Panc1 (cell line): ENCODE measurements around the gene MAT2B. TPM values are rescaled to one million over a fixed set of nuclear protein-coding genes. Genes with fewer than 3 reads are reported as not detected.
"Not testable (repeated sequence)": the region's sequence is repeated elsewhere in the genome, so short reads cannot be mapped to it uniquely, and the experiment has no call there.

Source experiments
- ATAC-seq: fragments of 200-7000 bp; cut with Tn5 transposase; 2 replicates; pipeline ENCODE4 v1.9.1; 2020; ENCODE audit warnings: mild to moderate bottlenecking, moderate library complexity
- BruUV-seq: library from RNA; stranded (reverse); fragments of 400-500 nt; replicated peaks from 2 replicates; lab custom pipeline; 2021; lab: Mats Ljungman, UMichigan
- CTCF ChIA-PET: fragments of 300-600 bp; sonication (Branson Sonifier 250); formaldehyde crosslinking; loops from one replicate; lab custom pipeline; 2022; ENCODE audit warnings: antibody characterized with exemption; lab: Charles Lee
- POLR2A ChIA-PET: fragments of 300-600 bp; sonication (Branson Sonifier 250); formaldehyde crosslinking; loops from one replicate; lab custom pipeline; 2022; ENCODE audit warnings: antibody characterized with exemption; lab: Charles Lee
- DNase-seq: peaks from one replicate; pipeline ENCODE4 v3.0.0-alpha.2; 2010; ENCODE audit warnings: low read depth, low spot score
- H3K27ac ChIP-seq: 2 replicates; pipeline ENCODE4 v1.5.1; 2011; ENCODE audit warnings: mild to moderate bottlenecking, low read length, inconsistent platforms
- H3K27me3 ChIP-seq: fragments of 200-500 bp; sonication (Bioruptor generic); 2 replicates; pipeline ENCODE4 v1.6.0; 2014; ENCODE audit warnings: low read length, inconsistent platforms; ENCODE audit not compliant: control insufficient read depth, insufficient read depth
- H3K36me3 ChIP-seq: fragments of 200-500 bp; sonication (Bioruptor generic); 2 replicates; pipeline ENCODE4 v1.5.1; 2014; ENCODE audit warnings: inconsistent platforms, mild to moderate bottlenecking, low read length, moderate library complexity; ENCODE audit not compliant: control insufficient read depth, insufficient read depth
- H3K4me1 ChIP-seq: 2 replicates; pipeline ENCODE4 v1.5.1; 2011; ENCODE audit warnings: inconsistent platforms, mild to moderate bottlenecking, low read length, moderate library complexity; ENCODE audit not compliant: control insufficient read depth, insufficient read depth
- H3K4me3 ChIP-seq, 2 experiments: 2 replicates each; pipeline ENCODE4 v1.5.1; 2011 to 2012; ENCODE audit warnings: low read depth in 2 of 2, low read length in 2 of 2, mild to moderate bottlenecking in 2 of 2, inconsistent platforms in 1 of 2, moderate library complexity in 1 of 2
- H3K9me3 ChIP-seq: fragments of 200-500 bp; sonication (Bioruptor generic); 2 replicates; pipeline ENCODE4 v1.5.1; 2014; ENCODE audit warnings: low read depth, mild to moderate bottlenecking, inconsistent platforms, low read length, moderate library complexity; ENCODE audit not compliant: control insufficient read depth, insufficient read depth
- POLR2AphosphoS5 ChIP-seq: IDR thresholded peaks from 2 replicates; pipeline ENCODE4 v1.6.1; 2012; ENCODE audit warnings: mild to moderate bottlenecking, low read depth, low read length, moderate library complexity
- SIN3A ChIP-seq: IDR thresholded peaks from 2 replicates; pipeline ENCODE4 v1.6.1; 2012; ENCODE audit warnings: low read depth, mild to moderate bottlenecking, low read length, moderate library complexity, borderline replicate concordance; ENCODE audit not compliant: insufficient read depth
- TCF7L2 ChIP-seq: IDR thresholded peaks from 2 replicates; pipeline ENCODE4 v1.6.1; 2011; ENCODE audit warnings: mild to moderate bottlenecking, low read depth, low read length, inconsistent platforms
- in situ Hi-C: cut with HindIII; loops from 2 replicates; pipeline ENCODE4 v1.10.0; 2016; ENCODE audit warnings: low sequenced_read_pairs, low pct_unique_long_range_greater_than_20kb
- intact Hi-C: fragments of 100-400 bp; cut with micrococcal nuclease; formaldehyde crosslinking; loops from one replicate; pipeline ENCODE4 v1.10.0; 2022; ENCODE audit not compliant: unreplicated experiment
- total RNA-seq: library from RNA; stranded (reverse); gene quantifications from one replicate; pipeline ENCODE4 v1.2.1, GENCODE V29; 2021; ENCODE audit not compliant: unreplicated experiment
- TF ChIP-seq, protein P1 (sequence below), 2 experiments: IDR thresholded peaks; 2 replicates each; pipeline ENCODE4 v1.6.1; 2011 to 2012; ENCODE audit warnings: low read depth in 2 of 2, control low read depth in 1 of 2, low read length in 1 of 2, mild to moderate bottlenecking in 1 of 2, moderate library complexity in 1 of 2; ENCODE audit not compliant: insufficient read depth in 1 of 2
- TF ChIP-seq, protein P2 (sequence below): fragments of 450-650 bp; IDR thresholded peaks from 2 replicates; pipeline ENCODE4 v1.5.1; 2017; ENCODE audit warnings: mild to moderate bottlenecking

Gene MAT2B
- total RNA-seq, 1 experiment from 2014 or later: 52.1 TPM

DNA sequence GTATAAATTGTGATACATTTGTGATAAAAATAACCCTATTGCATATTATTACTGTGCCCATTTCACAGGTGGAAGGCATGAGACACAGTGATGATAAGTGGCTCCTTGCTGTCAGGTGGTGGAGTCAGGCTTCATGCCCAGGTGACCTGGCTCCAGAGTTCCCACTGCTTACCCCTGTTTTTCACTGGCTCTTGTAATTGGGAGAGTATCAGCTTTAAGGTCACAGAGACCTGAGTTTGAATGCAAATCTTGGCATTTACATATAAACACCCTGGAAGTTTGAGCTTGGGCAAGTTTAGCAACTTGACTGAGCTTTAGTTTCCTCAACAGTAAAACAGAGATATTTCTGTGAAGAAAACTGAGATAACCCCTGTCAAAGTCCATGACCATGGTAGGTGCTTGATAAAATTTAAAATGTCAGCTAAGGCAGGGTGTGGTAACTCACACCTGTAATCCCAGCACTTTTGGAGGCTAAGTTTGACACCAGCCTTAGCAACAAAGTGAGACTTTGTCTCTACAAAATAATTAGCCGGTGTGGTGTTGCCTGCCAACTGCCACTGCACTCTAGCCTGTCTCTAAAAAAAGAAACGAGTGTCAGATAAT lies 29.2 kb downstream of the MAT2B start:
- H3K4me1 ChIP-seq: no peaks in the 10 kb centered on the region
- intact Hi-C loops: no loop called here
- no peak overlapping the region for H3K4me3 ChIP-seq
- no peak for ATAC-seq
- TF ChIP-seq POLR2AphosphoS5 (no peak), SIN3A (no peak), TCF7L2 (no peak)
- TF ChIP-seq, protein P1, sequence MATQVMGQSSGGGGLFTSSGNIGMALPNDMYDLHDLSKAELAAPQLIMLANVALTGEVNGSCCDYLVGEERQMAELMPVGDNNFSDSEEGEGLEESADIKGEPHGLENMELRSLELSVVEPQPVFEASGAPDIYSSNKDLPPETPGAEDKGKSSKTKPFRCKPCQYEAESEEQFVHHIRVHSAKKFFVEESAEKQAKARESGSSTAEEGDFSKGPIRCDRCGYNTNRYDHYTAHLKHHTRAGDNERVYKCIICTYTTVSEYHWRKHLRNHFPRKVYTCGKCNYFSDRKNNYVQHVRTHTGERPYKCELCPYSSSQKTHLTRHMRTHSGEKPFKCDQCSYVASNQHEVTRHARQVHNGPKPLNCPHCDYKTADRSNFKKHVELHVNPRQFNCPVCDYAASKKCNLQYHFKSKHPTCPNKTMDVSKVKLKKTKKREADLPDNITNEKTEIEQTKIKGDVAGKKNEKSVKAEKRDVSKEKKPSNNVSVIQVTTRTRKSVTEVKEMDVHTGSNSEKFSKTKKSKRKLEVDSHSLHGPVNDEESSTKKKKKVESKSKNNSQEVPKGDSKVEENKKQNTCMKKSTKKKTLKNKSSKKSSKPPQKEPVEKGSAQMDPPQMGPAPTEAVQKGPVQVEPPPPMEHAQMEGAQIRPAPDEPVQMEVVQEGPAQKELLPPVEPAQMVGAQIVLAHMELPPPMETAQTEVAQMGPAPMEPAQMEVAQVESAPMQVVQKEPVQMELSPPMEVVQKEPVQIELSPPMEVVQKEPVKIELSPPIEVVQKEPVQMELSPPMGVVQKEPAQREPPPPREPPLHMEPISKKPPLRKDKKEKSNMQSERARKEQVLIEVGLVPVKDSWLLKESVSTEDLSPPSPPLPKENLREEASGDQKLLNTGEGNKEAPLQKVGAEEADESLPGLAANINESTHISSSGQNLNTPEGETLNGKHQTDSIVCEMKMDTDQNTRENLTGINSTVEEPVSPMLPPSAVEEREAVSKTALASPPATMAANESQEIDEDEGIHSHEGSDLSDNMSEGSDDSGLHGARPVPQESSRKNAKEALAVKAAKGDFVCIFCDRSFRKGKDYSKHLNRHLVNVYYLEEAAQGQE (IDR thresholded peaks at IDR 0.05; ENCODE audit: insufficient read depth in 1 of 2, low read depth in 2 of 2, low read length in 1 of 2): no peak
- TF ChIP-seq, protein P2, sequence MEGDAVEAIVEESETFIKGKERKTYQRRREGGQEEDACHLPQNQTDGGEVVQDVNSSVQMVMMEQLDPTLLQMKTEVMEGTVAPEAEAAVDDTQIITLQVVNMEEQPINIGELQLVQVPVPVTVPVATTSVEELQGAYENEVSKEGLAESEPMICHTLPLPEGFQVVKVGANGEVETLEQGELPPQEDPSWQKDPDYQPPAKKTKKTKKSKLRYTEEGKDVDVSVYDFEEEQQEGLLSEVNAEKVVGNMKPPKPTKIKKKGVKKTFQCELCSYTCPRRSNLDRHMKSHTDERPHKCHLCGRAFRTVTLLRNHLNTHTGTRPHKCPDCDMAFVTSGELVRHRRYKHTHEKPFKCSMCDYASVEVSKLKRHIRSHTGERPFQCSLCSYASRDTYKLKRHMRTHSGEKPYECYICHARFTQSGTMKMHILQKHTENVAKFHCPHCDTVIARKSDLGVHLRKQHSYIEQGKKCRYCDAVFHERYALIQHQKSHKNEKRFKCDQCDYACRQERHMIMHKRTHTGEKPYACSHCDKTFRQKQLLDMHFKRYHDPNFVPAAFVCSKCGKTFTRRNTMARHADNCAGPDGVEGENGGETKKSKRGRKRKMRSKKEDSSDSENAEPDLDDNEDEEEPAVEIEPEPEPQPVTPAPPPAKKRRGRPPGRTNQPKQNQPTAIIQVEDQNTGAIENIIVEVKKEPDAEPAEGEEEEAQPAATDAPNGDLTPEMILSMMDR: no peak
- ChIA-PET POLR2A (no interaction called here), CTCF (interaction anchor here (0.6 kb wide), 1 partner anchor 121 kb away, joined by 3 read pairs; no protein-coding TSS in a partner anchor)
- H3K27ac ChIP-seq: no peak overlapping the region
- peaks cover 8% of the 10 kb centered on the region for H3K27me3 ChIP-seq
- no TSS peak for BruUV-seq
- H3K9me3 ChIP-seq: no peaks in the 10 kb centered on the region
- DNase-seq: no peak
- no peaks in the 10 kb centered on the region for H3K36me3 ChIP-seq
- in situ Hi-C loops: no loop called here

DNA sequence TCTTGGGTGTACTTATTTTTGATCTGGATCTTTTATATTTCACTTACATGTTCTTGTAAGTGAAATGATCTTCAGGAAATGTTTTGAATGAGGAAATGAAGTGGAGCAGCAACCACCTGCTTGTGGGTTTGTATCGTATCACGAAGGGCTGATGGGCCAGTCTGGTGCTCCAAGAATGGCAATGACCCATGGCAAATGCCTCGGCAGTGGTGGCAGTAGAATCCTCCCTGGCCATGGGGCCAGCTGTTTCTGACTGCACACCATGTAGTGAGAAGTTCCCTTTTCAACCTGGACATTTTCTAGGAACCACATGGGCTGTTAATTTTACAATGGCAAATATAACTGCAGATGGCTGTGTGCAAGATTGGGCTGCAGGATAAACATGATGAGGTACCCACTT lies 29.9 kb downstream of the MAT2B start:
- ChIA-PET POLR2A (no interaction called here), CTCF (no interaction called here)
- Histone ChIP-seq H3K4me1 (no peaks in the 10 kb centered on the region), H3K27me3 (peaks cover 8% of the 10 kb centered on the region), H3K27ac (no peak overlapping the region), H3K4me3 (no peak overlapping the region), H3K36me3 (no peaks in the 10 kb centered on the region), H3K9me3 (no peaks in the 10 kb centered on the region)
- intact Hi-C loops (no loop called here), in situ Hi-C loops (no loop called here)
- DNase-seq: no peak
- no TSS peak for BruUV-seq
- ATAC-seq: no peak
- TF ChIP-seq, protein P1 (IDR thresholded peaks at IDR 0.05; ENCODE audit: insufficient read depth in 1 of 2, low read depth in 2 of 2, low read length in 1 of 2): no peak
- no peak for TF ChIP-seq POLR2AphosphoS5
- TF ChIP-seq, protein P2: no peak
- TF ChIP-seq SIN3A: no peak

DNA sequence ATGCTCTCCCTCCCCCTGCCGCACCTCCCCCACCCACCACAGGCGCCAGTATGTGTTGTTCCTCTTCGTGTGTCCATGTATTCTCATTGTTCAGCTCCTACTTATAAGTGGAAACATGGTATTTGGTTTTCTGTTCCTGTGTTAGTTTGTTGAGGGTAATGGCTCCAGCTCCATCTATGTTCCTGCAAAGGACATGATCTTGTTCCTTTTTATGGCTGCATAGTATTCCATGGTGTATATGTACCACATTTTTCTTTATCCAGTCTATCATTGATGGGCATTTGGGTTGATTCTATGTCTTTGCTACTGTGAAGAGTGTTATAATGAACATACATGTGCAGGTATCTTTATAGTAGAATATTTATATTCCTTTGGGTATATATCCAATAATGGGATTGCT lies 31.0 kb downstream of the MAT2B start:
- ATAC-seq, CTCF ChIA-PET, intact Hi-C loops: not testable (repeated sequence)

More for the DNA sequence above, 31.0 kb downstream of the MAT2B start:
- H3K27ac ChIP-seq, BruUV-seq, H3K4me3 ChIP-seq, H3K36me3 ChIP-seq, POLR2A ChIA-PET, H3K4me1 ChIP-seq, H3K9me3 ChIP-seq, DNase-seq, in situ Hi-C loops: not testable (repeated sequence)
- H3K27me3 ChIP-seq: peaks cover 11% of the 10 kb centered on the region
